UCSD-AML1 (cell line): ENCODE results near the gene GRIP1.

Experiments used
- DNase-seq: peaks from one replicate; lab custom pipeline; 2025; ENCODE audit not compliant: unreplicated experiment; lab: John Stamatoyannopoulos, UW

The GRIP1 gene

GRCh38 chr12:66461331-66461730 lies 217.5 kb downstream of the GRIP1 start:
- no peak for DNase-seq

- no peak for DNase-seq
Measured at GRCh38 chr12:66459944-66460482, 218.9 kb downstream of the GRIP1 start.

GRCh38 chr12:66456612-66457011 lies 222.3 kb downstream of the GRIP1 start:
- no peak for DNase-seq

- DNase-seq, result no peak
Measured at GRCh38 chr12:66453844-66454243, 225.0 kb downstream of the GRIP1 start.

- no peak for DNase-seq
Measured at GRCh38 chr12:66453120-66453519, 225.8 kb downstream of the GRIP1 start.

GRCh38 chr12:66449531-66449930 lies 229.3 kb downstream of the GRIP1 start:
- no peak for DNase-seq

- no peak for DNase-seq
Measured at GRCh38 chr12:66447643-66448042, 231.2 kb downstream of the GRIP1 start.

- DNase-seq, result no peak
Measured at GRCh38 chr12:66446276-66446675, 232.6 kb downstream of the GRIP1 start.

GRCh38 chr12:66441905-66442559 lies 236.8 kb downstream of the GRIP1 start:
- DNase-seq, result no peak

- DNase-seq, result no peak
Measured at GRCh38 chr12:66438601-66439000, 240.3 kb downstream of the GRIP1 start.

GRCh38 chr12:66430106-66430505 lies 248.8 kb downstream of the GRIP1 start:
- DNase-seq, result no peak

- no peak for DNase-seq
Measured at GRCh38 chr12:66428870-66429269, 250.0 kb downstream of the GRIP1 start.

- DNase-seq, result no peak
Measured at GRCh38 chr12:66428261-66428660, 250.6 kb downstream of the GRIP1 start.

GRCh38 chr12:66426696-66427095 lies 252.2 kb downstream of the GRIP1 start:
- DNase-seq, result no peak

- DNase-seq, result no peak
Measured at GRCh38 chr12:66423266-66423665, 255.6 kb downstream of the GRIP1 start.

GRCh38 chr12:66418908-66419307 lies 260.0 kb downstream of the GRIP1 start:
- DNase-seq, result no peak

- DNase-seq, result no peak
Measured at GRCh38 chr12:66417217-66417616, 261.7 kb downstream of the GRIP1 start.

- DNase-seq, result no peak
Measured at GRCh38 chr12:66409195-66409871, 269.5 kb downstream of the GRIP1 start.

- DNase-seq, result no peak
Measured at GRCh38 chr12:66405395-66405794, 273.5 kb downstream of the GRIP1 start.

- no peak for DNase-seq
Measured at GRCh38 chr12:66403746-66404145, 275.1 kb downstream of the GRIP1 start.

- no peak for DNase-seq
Measured at GRCh38 chr12:66399911-66400306, 279.0 kb downstream of the GRIP1 start.
